Left ventricle myocardium inferior (tissue), 1 donor: Measurements from ENCODE around the gene ALOX15B. TPM values are rescaled to one million over a fixed set of nuclear protein-coding genes. Genes with fewer than 3 reads are reported as not detected.
A peak's percentile ranks its signal among the peaks of the same experiment; 100 is the strongest.

ENCODE experiments used
- DNase-seq: peaks from one replicate; pipeline ENCODE4 v3.0.0-alpha.2; 2020
- H3K27ac ChIP-seq: fragments of 200-600 bp; replicated peaks from 2 replicates; pipeline ENCODE4 v1.8.0; 2021
- H3K27me3 ChIP-seq: fragments of 200-600 bp; 2 replicates; pipeline ENCODE4 v1.8.0; 2021; ENCODE audit warnings: low read depth
- H3K36me3 ChIP-seq: fragments of 200-600 bp; 2 replicates; pipeline ENCODE4 v1.8.0; 2021
- H3K4me1 ChIP-seq: fragments of 200-600 bp; 2 replicates; pipeline ENCODE4 v1.8.0; 2021
- H3K4me3 ChIP-seq: fragments of 200-600 bp; 2 replicates; pipeline ENCODE4 v1.8.0; 2021; ENCODE audit warnings: mild to moderate bottlenecking, moderate library complexity
- H3K9me3 ChIP-seq: fragments of 200-600 bp; replicated peaks from 2 replicates; pipeline ENCODE4 v1.8.0; 2021
- CTCF ChIP-seq: fragments of 200-600 bp; IDR thresholded peaks from 2 replicates; pipeline ENCODE4 v1.8.0; 2021; ENCODE audit warnings: antibody characterized with exemption, mild to moderate bottlenecking, borderline replicate concordance
- intact Hi-C: fragments of 100-400 bp; cut with micrococcal nuclease; formaldehyde crosslinking; loops from one replicate; pipeline ENCODE4 v1.11.0; 2022
- total RNA-seq: library from RNA; stranded (reverse); fragmentation: NEBNext Ultra II Directional; extraction: Animal tissue kit (Norgen Biotek cat#: 25700); gene quantifications from one replicate; pipeline ENCODE4 v1.2.1, GENCODE V29; 2021
- donor health status: DM: no; HTN: yes; CAD: no; lungs with severe emphysema.

The ALOX15B gene
- total RNA-seq, 1 donor from 2014 or later = not detected

- Histone ChIP-seq H3K4me3 (no peak overlapping the region), H3K27me3 (peaks cover 87% of the 10 kb centered on the region)
- intact Hi-C loops = no loop called here
These were observed 25.1 kb downstream of the ALOX15B start for GRCh38 chr17:8063761-8064534.

GRCh38 chr17:8064561-8065019, 25.7 kb downstream of the ALOX15B start:
- peaks cover 9% of the 10 kb centered on the region for H3K4me1 ChIP-seq
- H3K9me3 ChIP-seq = no peaks in the 10 kb centered on the region
- no peak for DNase-seq
- H3K36me3 ChIP-seq = no peaks in the 10 kb centered on the region
- no peak overlapping the region for H3K4me3 ChIP-seq
- intact Hi-C loops = no loop called here
- no peak for TF ChIP-seq CTCF
- H3K27ac ChIP-seq = no peak overlapping the region
- peaks cover 81% of the 10 kb centered on the region for H3K27me3 ChIP-seq

More at GRCh38 chr17:8063761-8064534, 25.1 kb downstream of the ALOX15B start:
- TF ChIP-seq CTCF = no peak
- Histone ChIP-seq H3K9me3 (no peaks in the 10 kb centered on the region), H3K27ac (no peak overlapping the region), H3K36me3 (no peaks in the 10 kb centered on the region), H3K4me1 (peaks cover 9% of the 10 kb centered on the region)
- DNase-seq = no peak

GRCh38 chr17:8066841-8067775, 28.2 kb downstream of the ALOX15B start:
- no peak for DNase-seq
- Histone ChIP-seq H3K4me1 (peaks cover 9% of the 10 kb centered on the region), H3K27ac (no peak overlapping the region), H3K36me3 (no peaks in the 10 kb centered on the region), H3K4me3 (no peak overlapping the region), H3K27me3 (peaks cover 80% of the 10 kb centered on the region), H3K9me3 (no peaks in the 10 kb centered on the region)
- intact Hi-C loops = no loop called here
- no peak for TF ChIP-seq CTCF

DNA sequence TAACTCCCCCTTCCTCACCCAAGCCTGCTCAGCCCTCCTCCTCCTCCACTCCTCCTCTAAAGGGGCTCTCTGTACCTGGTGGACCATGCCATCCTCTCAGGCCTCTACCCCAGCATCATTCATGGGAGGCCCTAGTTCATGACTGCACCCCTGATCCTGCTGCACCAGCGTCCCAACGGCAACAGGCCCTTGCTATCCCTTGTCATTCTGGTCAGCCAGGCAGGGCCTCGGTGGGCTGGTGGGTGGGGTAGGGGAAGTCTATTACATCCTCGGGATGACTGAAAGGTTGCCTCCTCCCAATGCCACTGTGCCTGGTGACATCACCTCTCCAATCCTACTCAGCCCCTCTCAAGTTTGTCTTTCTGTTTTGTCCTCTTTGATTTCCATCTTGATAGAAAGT, 28.9 kb downstream of the ALOX15B start:
- DNase-seq = no peak
- H3K27me3 ChIP-seq = peaks cover 80% of the 10 kb centered on the region
- H3K36me3 ChIP-seq = no peaks in the 10 kb centered on the region
- H3K4me3 ChIP-seq = no peak overlapping the region
- intact Hi-C loops = no loop called here
- H3K27ac ChIP-seq = no peak overlapping the region
- peaks cover 8% of the 10 kb centered on the region for H3K4me1 ChIP-seq
- no peak for TF ChIP-seq CTCF
- H3K9me3 ChIP-seq = no peaks in the 10 kb centered on the region

- Histone ChIP-seq H3K4me1 (peaks cover 18% of the 10 kb centered on the region), H3K4me3 (no peak overlapping the region), H3K27me3 (peaks cover 80% of the 10 kb centered on the region), H3K36me3 (no peaks in the 10 kb centered on the region), H3K9me3 (no peaks in the 10 kb centered on the region), H3K27ac (no peak overlapping the region)
- DNase-seq = peak; percentile 34
- intact Hi-C loops = no loop called here
- no peak for TF ChIP-seq CTCF
These were observed 30.1 kb downstream of the ALOX15B start for GRCh38 chr17:8068736-8069586.
